ENCODE results near the gene TMEM222. TPM values are rescaled to one million over a fixed set of nuclear protein-coding genes. Genes with fewer than 3 reads are reported as not detected.
A peak's percentile ranks its signal among the peaks of the same experiment; 100 is the strongest.
"Not testable (repeated sequence)": the region's sequence is repeated elsewhere in the genome, so short reads cannot be mapped to it uniquely, and the experiment has no call there.

TMEM222 gene
- polyA plus RNA-seq (2013, experiment 1 of 2) = 22.3 TPM
- polyA plus RNA-seq (2013, experiment 2 of 2) = 17.3 TPM

DNA sequence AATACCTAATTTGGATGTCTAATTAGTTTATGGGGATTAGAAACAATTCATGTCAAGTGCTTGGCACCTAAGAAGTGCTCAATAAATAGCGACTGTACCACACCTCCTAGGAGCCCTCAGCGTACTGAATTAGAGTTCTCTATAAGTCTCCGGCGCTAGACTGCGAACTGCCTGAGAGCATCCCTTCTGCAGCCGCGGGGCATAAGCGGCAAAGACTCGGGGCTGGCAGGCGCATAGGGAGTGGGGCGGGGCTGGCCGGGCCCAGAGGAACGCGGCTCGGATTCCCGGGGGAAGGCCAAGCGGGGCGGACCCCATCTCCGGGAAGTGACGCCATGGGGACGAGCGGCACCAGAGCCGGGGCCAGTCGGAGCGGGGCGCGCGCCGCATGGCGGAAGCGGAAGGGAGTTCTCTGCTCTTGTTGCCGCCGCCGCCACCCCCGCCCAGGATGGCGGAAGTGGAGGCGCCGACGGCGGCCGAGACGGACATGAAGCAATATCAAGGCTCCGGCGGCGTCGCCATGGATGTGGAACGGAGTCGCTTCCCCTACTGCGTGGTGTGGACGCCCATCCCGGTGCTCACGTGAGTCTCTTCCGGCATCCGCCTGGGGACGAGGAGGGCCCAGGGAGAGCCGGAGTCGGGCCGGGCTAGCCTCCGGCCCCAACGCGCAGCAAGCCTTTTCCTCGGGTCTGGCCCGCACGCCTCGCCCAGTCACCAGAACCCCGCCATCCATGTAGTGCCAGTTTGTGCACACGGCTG, at the start of gene TMEM222:
TSS of gene TMEM222 (plus strand) at position 351 of the 756 bp plus-strand sequence. CDS start at position 386, 35 bp downstream.
- H3K9me3 ChIP-seq (ENCODE audit: control insufficient read depth, low read length) = no peaks in the 10 kb centered on the region
- peaks cover 28% of the 10 kb centered on the region for H3K36me3 ChIP-seq (ENCODE audit: control insufficient read depth, insufficient read depth, low read length)
- H3K27ac ChIP-seq (ENCODE audit: low read depth, low read length, severe bottlenecking) = peak within 1 kb of the TSS; percentile 86
- WGBS, 2 experiments (ENCODE audit: insufficient coverage in 2 of 2) = 0 to 1% methylated on average over 56 to 61 of the region's 67 CpGs
- H3K4me1 ChIP-seq (ENCODE audit: control insufficient read depth, insufficient read depth, low read length, poor library complexity, severe bottlenecking) = peaks cover 17% of the 10 kb centered on the region
- peak within 1 kb of the TSS; percentile 98 for H3K4me3 ChIP-seq (ENCODE audit: extremely low read depth, insufficient read depth, low read length, poor library complexity, severe bottlenecking)

DNA sequence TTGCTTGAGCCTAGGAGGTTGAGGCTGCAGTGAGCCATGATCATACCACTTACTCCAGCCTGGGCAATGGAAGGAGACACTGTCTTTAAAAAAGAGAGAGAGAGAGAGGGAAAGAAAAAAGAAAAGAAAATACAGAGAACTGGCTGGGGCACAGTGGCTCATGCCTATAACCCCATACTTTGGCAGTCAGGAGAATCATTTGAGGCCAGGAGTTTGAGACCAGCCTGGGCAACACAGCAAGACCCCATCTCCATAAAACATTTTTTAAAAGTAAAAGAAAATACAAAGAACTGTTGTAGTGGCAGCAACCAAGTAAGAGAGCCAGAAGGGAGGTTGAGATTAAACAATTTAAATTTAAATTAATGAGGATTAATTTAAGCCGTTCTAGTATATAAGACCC, 47.8 kb upstream of the TMEM222 start:
- Histone ChIP-seq H3K4me3 (ENCODE audit: extremely low read depth, insufficient read depth, low read length, poor library complexity, severe bottlenecking) (no peak overlapping the region), H3K4me1 (ENCODE audit: control insufficient read depth, insufficient read depth, low read length, poor library complexity, severe bottlenecking) (no peaks in the 10 kb centered on the region), H3K9me3 (ENCODE audit: control insufficient read depth, low read length) (no peaks in the 10 kb centered on the region), H3K36me3 (ENCODE audit: control insufficient read depth, insufficient read depth, low read length) (peaks cover 9% of the 10 kb centered on the region), H3K27ac (ENCODE audit: low read depth, low read length, severe bottlenecking) (no peak overlapping the region)
- WGBS, 2 experiments (ENCODE audit: insufficient coverage in 2 of 2) = no CpG with 5 or more reads among the region's 1 CpG

- WGBS, 2 experiments (ENCODE audit: insufficient coverage in 2 of 2) = no CpG with 5 or more reads among the region's 3 CpGs
- H3K36me3 ChIP-seq (ENCODE audit: control insufficient read depth, insufficient read depth, low read length) = peaks cover 9% of the 10 kb centered on the region
- H3K27ac ChIP-seq (ENCODE audit: low read depth, low read length, severe bottlenecking) = no peak overlapping the region
- H3K4me3 ChIP-seq (ENCODE audit: extremely low read depth, insufficient read depth, low read length, poor library complexity, severe bottlenecking) = no peak overlapping the region
- no peaks in the 10 kb centered on the region for H3K9me3 ChIP-seq (ENCODE audit: control insufficient read depth, low read length)
- no peaks in the 10 kb centered on the region for H3K4me1 ChIP-seq (ENCODE audit: control insufficient read depth, insufficient read depth, low read length, poor library complexity, severe bottlenecking)
These were observed 46.3 kb upstream of the TMEM222 start for GRCh38 chr1:27275696-27276095.

- Histone ChIP-seq H3K36me3 (ENCODE audit: control insufficient read depth, insufficient read depth, low read length) (peaks cover 7% of the 10 kb centered on the region), H3K4me3 (ENCODE audit: extremely low read depth, insufficient read depth, low read length, poor library complexity, severe bottlenecking) (no peak overlapping the region), H3K4me1 (ENCODE audit: control insufficient read depth, insufficient read depth, low read length, poor library complexity, severe bottlenecking) (no peaks in the 10 kb centered on the region), H3K9me3 (ENCODE audit: control insufficient read depth, low read length) (no peaks in the 10 kb centered on the region), H3K27ac (ENCODE audit: low read depth, low read length, severe bottlenecking) (no peak overlapping the region)
- 67 to 68% methylated on average over 6 to 8 of the region's 11 CpGs for WGBS, 2 experiments (ENCODE audit: insufficient coverage in 2 of 2)
These were observed 37.3 kb upstream of the TMEM222 start for GRCh38 chr1:27284425-27285273.

- Histone ChIP-seq H3K4me3 (ENCODE audit: extremely low read depth, insufficient read depth, low read length, poor library complexity, severe bottlenecking) (no peak overlapping the region), H3K4me1 (ENCODE audit: control insufficient read depth, insufficient read depth, low read length, poor library complexity, severe bottlenecking) (no peaks in the 10 kb centered on the region), H3K9me3 (ENCODE audit: control insufficient read depth, low read length) (no peaks in the 10 kb centered on the region), H3K36me3 (ENCODE audit: control insufficient read depth, insufficient read depth, low read length) (peaks cover 9% of the 10 kb centered on the region), H3K27ac (ENCODE audit: low read depth, low read length, severe bottlenecking) (no peak overlapping the region)
- WGBS, 2 experiments (ENCODE audit: insufficient coverage in 2 of 2) = 40% methylated on average over 1 of the region's 2 CpGs; no CpG with 5 or more reads in 1 of the 2 experiments
These were observed 36.7 kb upstream of the TMEM222 start for GRCh38 chr1:27285274-27285660.

GRCh38 chr1:27285821-27286220, 36.1 kb upstream of the TMEM222 start:
- H3K36me3 ChIP-seq (ENCODE audit: control insufficient read depth, insufficient read depth, low read length) = peaks cover 10% of the 10 kb centered on the region
- H3K4me1 ChIP-seq (ENCODE audit: control insufficient read depth, insufficient read depth, low read length, poor library complexity, severe bottlenecking); H3K9me3 ChIP-seq (ENCODE audit: control insufficient read depth, low read length); H3K4me3 ChIP-seq (ENCODE audit: extremely low read depth, insufficient read depth, low read length, poor library complexity, severe bottlenecking); H3K27ac ChIP-seq (ENCODE audit: low read depth, low read length, severe bottlenecking): not testable (repeated sequence)
- 89 to 93% methylated on average over 4 to 7 of the region's 7 CpGs for WGBS, 2 experiments (ENCODE audit: insufficient coverage in 2 of 2)

DNA sequence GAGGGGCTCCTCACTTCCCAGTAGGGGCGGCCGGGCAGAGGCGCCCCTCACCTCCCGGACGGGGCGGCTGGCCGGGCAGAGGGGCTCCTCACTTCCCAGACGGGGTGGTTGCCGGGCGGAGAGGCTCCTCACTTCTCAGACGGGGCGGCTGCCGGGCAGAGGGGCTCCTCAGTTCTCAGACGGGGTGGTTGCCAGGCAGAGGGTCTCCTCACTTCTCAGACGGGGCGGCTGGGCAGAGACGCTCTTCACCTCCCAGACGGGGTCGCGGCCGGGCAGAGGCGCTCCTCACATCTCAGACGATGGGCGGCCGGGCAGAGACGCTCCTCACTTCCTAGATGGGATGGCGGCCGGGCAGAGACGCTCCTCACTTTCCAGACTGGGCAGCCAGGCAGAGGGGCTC, 32.8 kb upstream of the TMEM222 start:
- H3K9me3 ChIP-seq (ENCODE audit: control insufficient read depth, low read length); H3K4me3 ChIP-seq (ENCODE audit: extremely low read depth, insufficient read depth, low read length, poor library complexity, severe bottlenecking); H3K27ac ChIP-seq (ENCODE audit: low read depth, low read length, severe bottlenecking); H3K4me1 ChIP-seq (ENCODE audit: control insufficient read depth, insufficient read depth, low read length, poor library complexity, severe bottlenecking): not testable (repeated sequence)
- peaks cover 23% of the 10 kb centered on the region for H3K36me3 ChIP-seq (ENCODE audit: control insufficient read depth, insufficient read depth, low read length)
- WGBS, 2 experiments (ENCODE audit: insufficient coverage in 2 of 2) = 93 to 96% methylated on average over 9 of the region's 29 CpGs

DNA sequence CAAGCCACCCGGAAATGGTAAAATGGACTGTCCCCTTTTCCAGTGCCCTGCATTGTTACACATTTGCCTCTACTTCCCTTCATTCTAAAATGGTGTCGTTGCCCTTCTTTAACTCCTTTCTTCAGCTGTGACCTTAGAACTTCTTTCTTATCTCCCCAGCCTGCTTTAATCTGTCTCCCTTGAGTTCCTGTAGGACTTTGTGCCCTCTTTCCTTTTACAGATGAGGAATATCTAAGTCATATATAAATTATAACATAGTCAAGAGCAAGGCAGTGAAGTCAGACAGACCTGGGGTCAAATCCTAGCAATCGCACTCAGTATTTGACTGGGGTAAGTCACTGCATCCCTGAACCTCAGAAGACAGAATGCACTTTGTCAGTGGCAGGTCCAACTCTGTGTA, 31.4 kb upstream of the TMEM222 start:
- Histone ChIP-seq H3K4me3 (ENCODE audit: extremely low read depth, insufficient read depth, low read length, poor library complexity, severe bottlenecking) (no peak overlapping the region), H3K27ac (ENCODE audit: low read depth, low read length, severe bottlenecking) (no peak overlapping the region), H3K36me3 (ENCODE audit: control insufficient read depth, insufficient read depth, low read length) (peaks cover 33% of the 10 kb centered on the region), H3K9me3 (ENCODE audit: control insufficient read depth, low read length) (no peaks in the 10 kb centered on the region), H3K4me1 (ENCODE audit: control insufficient read depth, insufficient read depth, low read length, poor library complexity, severe bottlenecking) (no peaks in the 10 kb centered on the region)
- WGBS, 2 experiments (ENCODE audit: insufficient coverage in 2 of 2) = 82 to 93% methylated on average over 3 of the region's 3 CpGs

DNA sequence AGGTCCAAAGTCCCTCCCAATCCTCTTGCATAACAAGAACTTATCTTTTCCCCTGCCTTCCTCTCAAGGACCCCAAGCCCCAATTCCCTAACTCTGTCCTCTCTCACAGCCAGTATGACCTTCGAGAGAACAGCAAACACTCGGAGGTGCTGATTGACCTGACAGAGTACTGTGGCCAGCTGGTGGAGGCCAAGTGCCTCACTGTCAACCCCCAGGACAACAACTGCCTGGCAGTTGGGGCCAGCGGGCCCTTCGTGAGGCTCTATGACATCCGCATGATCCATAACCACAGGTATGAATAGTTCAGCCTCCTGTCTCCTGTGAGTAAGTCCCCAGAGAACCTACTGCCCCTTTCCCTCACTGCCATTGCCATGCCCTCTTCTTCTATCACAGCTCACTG, 29.9 kb upstream of the TMEM222 start:
- 95 to 97% methylated on average over 5 of the region's 5 CpGs for WGBS, 2 experiments (ENCODE audit: insufficient coverage in 2 of 2)
- Histone ChIP-seq H3K4me1 (ENCODE audit: control insufficient read depth, insufficient read depth, low read length, poor library complexity, severe bottlenecking) (no peaks in the 10 kb centered on the region), H3K36me3 (ENCODE audit: control insufficient read depth, insufficient read depth, low read length) (peaks cover 36% of the 10 kb centered on the region), H3K27ac (ENCODE audit: low read depth, low read length, severe bottlenecking) (no peak overlapping the region), H3K9me3 (ENCODE audit: control insufficient read depth, low read length) (no peaks in the 10 kb centered on the region), H3K4me3 (ENCODE audit: extremely low read depth, insufficient read depth, low read length, poor library complexity, severe bottlenecking) (no peak overlapping the region)

DNA sequence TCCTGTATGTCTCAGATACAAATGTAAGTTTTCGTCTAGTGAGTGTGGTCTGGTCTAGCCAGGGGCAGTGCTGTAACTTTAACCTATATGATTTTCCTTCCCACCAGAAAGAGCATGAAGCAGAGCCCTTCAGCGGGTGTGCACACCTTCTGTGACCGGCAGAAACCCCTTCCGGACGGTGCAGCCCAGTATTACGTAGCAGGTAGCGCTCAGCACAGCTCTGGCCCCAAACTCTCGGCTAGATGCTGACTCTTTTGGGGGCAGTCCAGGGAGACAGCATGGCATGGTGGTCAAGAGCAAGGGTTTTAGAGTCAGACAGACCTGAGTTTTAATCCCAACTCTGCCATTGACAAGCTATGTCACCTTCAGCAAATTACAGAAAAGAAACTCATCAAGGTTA, 28.0 kb upstream of the TMEM222 start:
- Histone ChIP-seq H3K4me1 (ENCODE audit: control insufficient read depth, insufficient read depth, low read length, poor library complexity, severe bottlenecking) (peaks cover 14% of the 10 kb centered on the region), H3K36me3 (ENCODE audit: control insufficient read depth, insufficient read depth, low read length) (peaks cover 44% of the 10 kb centered on the region), H3K27ac (ENCODE audit: low read depth, low read length, severe bottlenecking) (no peak overlapping the region), H3K4me3 (ENCODE audit: extremely low read depth, insufficient read depth, low read length, poor library complexity, severe bottlenecking) (no peak overlapping the region), H3K9me3 (ENCODE audit: control insufficient read depth, low read length) (no peaks in the 10 kb centered on the region)
- 86 to 96% methylated on average over 3 to 7 of the region's 8 CpGs for WGBS, 2 experiments (ENCODE audit: insufficient coverage in 2 of 2)
